Osteoblast (primary cell): ENCODE data around the gene ASF1B. TPM values are rescaled to one million over a fixed set of nuclear protein-coding genes. Genes with fewer than 3 reads are reported as not detected.
A peak's percentile ranks its signal among the peaks of the same experiment; 100 is the strongest.

Experiments
- DNase-seq: peaks from one replicate; pipeline ENCODE4 v3.0.0; 2011; ENCODE audit warnings: low spot score, mixed read lengths; ENCODE audit not compliant: insufficient read length; ENCODE audit errors: missing footprints
- H2AFZ ChIP-seq: 2 replicates; pipeline ENCODE4 v1.6.0; 2011; ENCODE audit warnings: mild to moderate bottlenecking, low read length
- H3K27ac ChIP-seq: 2 replicates; pipeline ENCODE4 v1.5.1; 2011; ENCODE audit warnings: mild to moderate bottlenecking, low read depth, low read length, moderate library complexity
- H3K27me3 ChIP-seq: 2 replicates; pipeline ENCODE4 v1.6.0; 2012; ENCODE audit warnings: mild to moderate bottlenecking, control low read depth, inconsistent platforms, low read length, moderate library complexity; ENCODE audit not compliant: insufficient read depth
- H3K36me3 ChIP-seq: 2 replicates; pipeline ENCODE4 v1.5.1; 2011; ENCODE audit warnings: mild to moderate bottlenecking, low read length, control low read depth, moderate library complexity; ENCODE audit not compliant: insufficient read depth
- H3K4me1 ChIP-seq: 2 replicates; pipeline ENCODE4 v1.5.1; 2011; ENCODE audit warnings: mild to moderate bottlenecking, low read length, control low read depth, moderate library complexity; ENCODE audit not compliant: insufficient read depth
- H3K4me2 ChIP-seq: 2 replicates; pipeline ENCODE4 v1.6.0; 2011; ENCODE audit warnings: mild to moderate bottlenecking, low read length; ENCODE audit not compliant: insufficient read depth
- H3K4me3 ChIP-seq: fragments of 200-600 bp; sonication (generic); 3 replicates; pipeline ENCODE4 v1.5.1; 2012; ENCODE audit warnings: mild to moderate bottlenecking, low read length, inconsistent platforms; ENCODE audit not compliant: insufficient read depth
- H3K79me2 ChIP-seq: 2 replicates; pipeline ENCODE4 v1.6.0; 2012; ENCODE audit warnings: mild to moderate bottlenecking, low read length, control low read depth, inconsistent platforms; ENCODE audit not compliant: insufficient read depth
- H3K9me3 ChIP-seq: 2 replicates; pipeline ENCODE4 v1.5.1; 2011; ENCODE audit warnings: low read depth, low read length, control low read depth
- H4K20me1 ChIP-seq: 2 replicates; pipeline ENCODE4 v1.6.0; 2012; ENCODE audit warnings: mild to moderate bottlenecking, low read length, control low read depth; ENCODE audit not compliant: insufficient read depth
- CTCF ChIP-seq: IDR thresholded peaks from 2 replicates; pipeline ENCODE4 v1.5.1; 2011; ENCODE audit warnings: mild to moderate bottlenecking, low read depth, low read length, moderate library complexity; ENCODE audit errors: extremely low read depth
- total RNA-seq: library from RNA; depleted of rRNA; stranded (reverse); fragments of >200 nt; gene quantifications from 2 replicates; pipeline ENCODE4 v1.2.3, GENCODE V29; 2012

The ASF1B gene
- total RNA-seq, 1 donor: 1.1 TPM

- H3K36me3 ChIP-seq: no peaks in the 10 kb centered on the region
- no peaks in the 10 kb centered on the region for H3K79me2 ChIP-seq
- TF ChIP-seq CTCF: no peak
- no peaks in the 10 kb centered on the region for H3K27me3 ChIP-seq
- no peak overlapping the region for H3K4me2 ChIP-seq
- H3K4me1 ChIP-seq: no peaks in the 10 kb centered on the region
- DNase-seq: no peak
- H4K20me1 ChIP-seq: no peaks in the 10 kb centered on the region
- no peak overlapping the region for H3K27ac ChIP-seq
- no peak overlapping the region for H3K4me3 ChIP-seq
- no peak overlapping the region for H2AFZ ChIP-seq
- H3K9me3 ChIP-seq: no peaks in the 10 kb centered on the region
Measured at GRCh38 chr19:14175351-14175792, 39.0 kb upstream of the ASF1B start.

GRCh38 chr19:14174883-14175282 is 38.5 kb upstream of the ASF1B start:
- H3K36me3 ChIP-seq: no peaks in the 10 kb centered on the region
- no peaks in the 10 kb centered on the region for H4K20me1 ChIP-seq
- H3K4me2 ChIP-seq: no peak overlapping the region
- no peak overlapping the region for H3K4me3 ChIP-seq
- H3K27ac ChIP-seq: no peak overlapping the region
- H3K79me2 ChIP-seq: no peaks in the 10 kb centered on the region
- DNase-seq: no peak
- no peaks in the 10 kb centered on the region for H3K9me3 ChIP-seq
- no peaks in the 10 kb centered on the region for H3K27me3 ChIP-seq
- TF ChIP-seq CTCF: no peak
- H2AFZ ChIP-seq: no peak overlapping the region
- no peaks in the 10 kb centered on the region for H3K4me1 ChIP-seq

- no peaks in the 10 kb centered on the region for H3K4me1 ChIP-seq
- no peaks in the 10 kb centered on the region for H3K27me3 ChIP-seq
- no peak for TF ChIP-seq CTCF
- no peaks in the 10 kb centered on the region for H3K9me3 ChIP-seq
- H2AFZ ChIP-seq: no peak overlapping the region
- no peak overlapping the region for H3K4me2 ChIP-seq
- DNase-seq: peak; percentile 63
- H3K79me2 ChIP-seq: no peaks in the 10 kb centered on the region
- H3K36me3 ChIP-seq: no peaks in the 10 kb centered on the region
- no peak overlapping the region for H3K27ac ChIP-seq
- H3K4me3 ChIP-seq: no peak overlapping the region
- peaks cover 2% of the 10 kb centered on the region for H4K20me1 ChIP-seq
Measured at GRCh38 chr19:14168993-14169392, 32.6 kb upstream of the ASF1B start.

- H3K27ac ChIP-seq: no peak overlapping the region
- no peak for TF ChIP-seq CTCF
- H2AFZ ChIP-seq: no peak overlapping the region
- no peak overlapping the region for H3K4me3 ChIP-seq
- no peaks in the 10 kb centered on the region for H3K27me3 ChIP-seq
- H3K4me2 ChIP-seq: no peak overlapping the region
- H3K36me3 ChIP-seq: no peaks in the 10 kb centered on the region
- H3K79me2 ChIP-seq: no peaks in the 10 kb centered on the region
- DNase-seq: peak; percentile 71
- H3K9me3 ChIP-seq: no peaks in the 10 kb centered on the region
- no peaks in the 10 kb centered on the region for H3K4me1 ChIP-seq
- H4K20me1 ChIP-seq: peaks cover 3% of the 10 kb centered on the region
Measured at GRCh38 chr19:14168259-14168972, 32.0 kb upstream of the ASF1B start.
